H1 (cell line): Measurements from ENCODE around the gene PLXNA3. TPM values are rescaled to one million over a fixed set of nuclear protein-coding genes. Genes with fewer than 3 reads are reported as not detected.

Source experiments
- CTBP2 ChIP-seq: IDR thresholded peaks from 2 replicates; pipeline ENCODE4 v1.7.0; 2011; ENCODE audit warnings: borderline replicate concordance, mild to moderate bottlenecking, moderate library complexity, mixed read lengths, low read length; ENCODE audit not compliant: insufficient read depth, insufficient read length
- EP300 ChIP-seq, 2 experiments: IDR thresholded peaks; 1 replicate in 1 of 2; 2 replicates in 1 of 2; pipeline ENCODE4 v1.6.1; 2011 to 2012; ENCODE audit warnings: low read depth in 2 of 2, low read length in 2 of 2, mild to moderate bottlenecking in 2 of 2, borderline replicate concordance in 1 of 2, inconsistent platforms in 1 of 2, moderate library complexity in 1 of 2
- GABPA ChIP-seq: IDR thresholded peaks from 2 replicates; pipeline ENCODE4 v1.6.1; 2011; ENCODE audit warnings: mild to moderate bottlenecking, low read length, moderate library complexity, borderline replicate concordance; ENCODE audit not compliant: insufficient read depth
- NANOG ChIP-seq: IDR thresholded peaks from 2 replicates; pipeline ENCODE4 v1.6.1; 2011; ENCODE audit warnings: low read length, low read depth, mild to moderate bottlenecking, inconsistent platforms; ENCODE audit not compliant: insufficient read depth, poor library complexity, severe bottlenecking
- POLR2AphosphoS5 ChIP-seq: IDR thresholded peaks from 2 replicates; pipeline ENCODE4 v1.6.1; 2011; ENCODE audit warnings: low read depth, low read length
- SIN3A ChIP-seq, 2 experiments: IDR thresholded peaks in 1 of 2; conservative IDR thresholded peaks in 1 of 2; 2 replicates each; pipeline ENCODE4 v1.6.1; 2011 to 2012; ENCODE audit warnings: low read length in 2 of 2, improper control_type of control experiment in 1 of 2, low read depth in 1 of 2, mild to moderate bottlenecking in 1 of 2
- TAF7 ChIP-seq: optimal IDR thresholded peaks from 2 replicates; pipeline ENCODE3; 2011; ENCODE audit warnings: low read depth, mild to moderate bottlenecking, inconsistent platforms, low read length, moderate library complexity, borderline replicate concordance
- polyA plus RNA-seq, 7 experiments: library from polyadenylated mRNA; depleted of rRNA in 3 of 7; stranded (reverse) in 5 of 7; unstranded in 2 of 7; fragments of >200 nt in 5 of 7; fragments of 200-250 nt in 2 of 7; gene quantifications; 1 replicate in 5 of 7; 2 replicates in 1 of 7; 4 replicates in 1 of 7; pipeline versions ENCODE4 v1.2.1 to v1.2.3, GENCODE V29; 2011 to 2013; ENCODE audit warnings: missing spikeins in 2 of 7, mixed read lengths in 2 of 7
- total RNA-seq: library from RNA; stranded (reverse); fragmentation: NEBNext Ultra II Directional; extraction: Animal tissue kit (Norgen Biotek cat#: 25700); gene quantifications from 2 replicates; pipeline ENCODE4 v1.2.1, GENCODE V29; 2021

Gene PLXNA3
- total and polyA plus RNA-seq, 2 of the 8 experiments (the other 6 are each of a cell fraction or from before 2014, with no cell fraction given), result 10.7 to 18.2 TPM

DNA sequence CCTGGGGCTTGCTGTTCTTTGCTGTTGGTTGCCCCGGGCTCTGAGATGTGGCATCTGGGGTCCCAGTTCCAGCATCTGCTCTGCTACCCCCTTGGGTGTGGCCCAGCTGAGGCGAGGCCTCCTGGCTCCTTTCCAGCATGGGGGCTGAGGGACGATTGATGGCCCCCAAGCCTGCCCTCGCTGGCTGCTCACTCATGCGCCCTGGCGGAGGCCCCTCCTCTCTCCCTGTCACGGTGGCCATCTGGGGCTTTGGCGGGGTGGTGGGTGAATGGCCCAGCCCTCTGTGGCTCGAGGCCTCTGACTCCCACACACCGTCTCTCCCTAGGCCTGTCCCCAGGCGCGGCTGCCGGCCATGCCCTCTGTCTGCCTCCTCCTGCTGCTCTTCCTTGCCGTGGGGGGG is 1.8 kb downstream of the PLXNA3 start (continued):
- TF ChIP-seq POLR2AphosphoS5, result no peak
- no peak for TF ChIP-seq EP300 (IDR thresholded peaks at IDR 0.05; ENCODE audit: borderline replicate concordance in 1 of 2, low read depth in 2 of 2, low read length in 2 of 2)
- TF ChIP-seq NANOG, result no peak
- TF ChIP-seq CTBP2, result no peak
- TF ChIP-seq GABPA, result no peak
- TF ChIP-seq SIN3A (conservative IDR thresholded peaks at IDR 0.05 in 1 of 2, IDR thresholded peaks at IDR 0.05 in 1 of 2; ENCODE audit: low read depth in 1 of 2, low read length in 2 of 2), result no peak
- TF ChIP-seq TAF7, result no peak
